Urothelium cell line (cell line): Measurements from ENCODE around the gene OTOP3.

Experiments used
- DNase-seq: peaks from one replicate; pipeline ENCODE4 v3.0.0; 2011; ENCODE audit warnings: low spot score, mixed read lengths
- FAIRE-seq: peaks from 2 replicates; lab custom pipeline; 2011; peaks lifted over from hg19 to GRCh38; lab: Jason Lieb, UNC

Gene OTOP3

GRCh38 chr17:74916851-74917199 is 18.9 kb upstream of the OTOP3 start:
- DNase-seq (no peak), FAIRE-seq (peak; percentile 99)

DNA sequence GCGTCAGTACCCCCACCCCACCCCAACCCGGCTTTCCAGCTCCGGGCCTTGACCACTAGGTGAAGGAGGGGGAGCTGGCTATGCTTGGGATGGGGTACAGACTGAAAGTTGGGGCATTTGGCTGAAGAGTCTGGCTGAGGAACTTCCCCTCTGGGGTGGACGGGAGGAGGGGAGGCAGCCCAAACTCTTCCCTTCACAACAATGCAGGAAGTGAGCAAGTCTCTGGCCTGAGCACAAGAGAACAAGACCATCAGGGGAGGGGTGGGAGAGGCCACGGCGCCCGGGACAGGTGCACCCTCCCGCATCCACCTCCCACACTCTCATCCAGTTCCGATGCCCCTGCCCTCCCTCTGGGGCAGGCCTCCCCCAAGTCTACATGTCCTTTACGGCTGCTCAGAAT is 18.3 kb upstream of the OTOP3 start:
- DNase-seq (no peak), FAIRE-seq (no peak)

- FAIRE-seq (peak; percentile 9), DNase-seq (no peak)
These were observed 16.8 kb upstream of the OTOP3 start for GRCh38 chr17:74918906-74919305.

DNA sequence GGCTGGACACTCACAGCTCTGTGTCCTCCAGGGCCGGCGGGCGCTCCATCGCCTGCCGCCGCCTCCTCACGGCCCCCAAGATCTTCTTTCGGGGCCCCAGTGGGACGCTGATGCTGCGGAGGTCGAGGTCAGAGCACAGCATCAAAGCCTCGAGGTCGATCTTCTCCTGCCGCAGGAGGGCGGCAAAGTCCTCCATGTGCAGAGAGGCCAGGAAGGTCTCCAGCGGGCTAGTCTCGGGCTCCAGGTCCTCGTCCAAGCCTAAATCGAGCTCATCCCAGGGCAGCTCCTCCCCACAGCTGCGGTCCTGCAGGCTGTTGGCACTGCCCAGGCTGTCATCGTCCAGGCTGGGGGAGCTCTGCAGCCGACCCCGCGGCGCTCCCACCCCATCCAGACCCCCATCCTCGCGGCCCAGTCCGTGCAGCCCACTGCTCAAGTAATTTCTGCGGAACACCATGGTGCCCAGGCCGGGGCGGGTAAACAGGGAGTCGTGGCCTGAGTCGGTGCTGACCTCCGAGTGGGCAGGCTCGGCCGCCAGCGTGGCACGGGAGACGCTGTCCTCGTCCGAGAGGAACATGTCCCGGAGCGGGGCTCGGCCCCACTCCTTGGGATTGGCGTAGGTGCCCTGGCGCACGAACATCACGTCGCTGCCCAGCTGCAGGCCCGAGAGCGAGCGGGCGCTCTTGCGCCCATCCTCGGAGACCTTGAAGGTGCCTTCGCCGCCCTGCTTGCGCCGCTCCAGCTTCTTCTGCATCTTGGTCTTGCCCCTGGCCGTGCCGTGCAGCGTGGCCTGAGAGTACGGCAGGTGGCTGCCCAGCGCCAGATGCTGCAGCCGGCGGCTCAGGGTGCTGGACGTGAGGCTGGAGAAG is 16.0 kb upstream of the OTOP3 start:
- DNase-seq (no peak), FAIRE-seq (no peak)

- DNase-seq (no peak), FAIRE-seq (peak; percentile 35)
These were observed 15.4 kb upstream of the OTOP3 start for GRCh38 chr17:74920306-74920620.

- DNase-seq (no peak), FAIRE-seq (peak; percentile 17)
These were observed 15.1 kb upstream of the OTOP3 start for GRCh38 chr17:74920642-74921025.

DNA sequence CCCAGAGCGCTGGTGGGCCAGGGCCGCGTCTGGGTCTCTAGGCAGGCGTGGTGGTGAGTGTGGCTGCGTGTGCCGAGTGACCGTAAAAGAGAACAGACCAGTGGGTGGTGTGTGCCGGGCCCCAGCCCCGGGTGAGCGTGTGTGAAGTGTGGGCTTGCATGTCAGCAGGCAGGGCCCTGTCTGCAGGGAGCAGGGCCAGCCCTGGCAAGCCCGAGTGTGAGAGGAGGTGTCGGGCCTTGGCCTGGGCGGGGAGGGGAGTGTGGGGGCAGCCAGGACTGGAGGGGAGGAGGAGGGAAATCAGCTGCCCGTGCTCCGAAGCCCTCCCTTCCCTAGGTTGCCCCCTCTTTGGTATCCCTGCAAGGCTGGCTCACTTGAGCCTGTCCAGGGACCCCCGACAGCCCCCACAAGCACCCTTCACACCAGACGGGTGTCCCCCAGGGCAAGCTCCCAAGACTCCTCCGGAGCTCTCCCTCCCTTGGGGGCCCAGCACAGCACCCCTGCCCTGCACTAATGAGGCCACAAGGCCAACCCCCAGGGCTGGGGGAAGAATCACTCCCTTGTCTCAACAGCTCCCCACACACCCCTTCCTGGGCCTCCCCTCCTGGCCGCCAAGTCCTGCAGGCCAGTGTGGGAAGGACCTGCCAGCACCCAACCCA is 14.5 kb upstream of the OTOP3 start:
- FAIRE-seq = peak; percentile 32

GRCh38 chr17:74921769-74922168 is 13.9 kb upstream of the OTOP3 start:
- no peak for DNase-seq
- no peak for FAIRE-seq

More for the DNA sequence above, 14.5 kb upstream of the OTOP3 start:
- DNase-seq = no peak

DNA sequence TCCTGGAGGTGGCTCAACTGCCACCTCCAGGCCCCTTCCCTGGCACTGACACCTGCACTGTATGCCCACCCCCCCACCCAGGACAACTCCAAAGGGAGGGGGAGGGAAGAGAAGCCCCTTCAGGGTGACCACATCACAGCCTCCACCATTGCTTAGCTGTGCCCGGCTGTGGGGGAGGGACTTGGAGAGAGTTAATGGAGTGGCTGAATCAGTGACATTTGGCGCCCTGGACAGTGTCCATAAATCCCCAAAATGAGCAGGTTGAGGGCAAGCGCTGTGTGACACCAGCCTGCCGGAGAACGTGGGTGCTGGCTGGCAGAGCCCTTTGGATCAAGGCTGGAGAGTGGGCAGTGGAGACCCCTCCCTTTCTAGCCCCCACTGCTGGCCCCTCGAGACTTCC is 13.5 kb upstream of the OTOP3 start:
- DNase-seq = no peak
- FAIRE-seq = no peak

DNA sequence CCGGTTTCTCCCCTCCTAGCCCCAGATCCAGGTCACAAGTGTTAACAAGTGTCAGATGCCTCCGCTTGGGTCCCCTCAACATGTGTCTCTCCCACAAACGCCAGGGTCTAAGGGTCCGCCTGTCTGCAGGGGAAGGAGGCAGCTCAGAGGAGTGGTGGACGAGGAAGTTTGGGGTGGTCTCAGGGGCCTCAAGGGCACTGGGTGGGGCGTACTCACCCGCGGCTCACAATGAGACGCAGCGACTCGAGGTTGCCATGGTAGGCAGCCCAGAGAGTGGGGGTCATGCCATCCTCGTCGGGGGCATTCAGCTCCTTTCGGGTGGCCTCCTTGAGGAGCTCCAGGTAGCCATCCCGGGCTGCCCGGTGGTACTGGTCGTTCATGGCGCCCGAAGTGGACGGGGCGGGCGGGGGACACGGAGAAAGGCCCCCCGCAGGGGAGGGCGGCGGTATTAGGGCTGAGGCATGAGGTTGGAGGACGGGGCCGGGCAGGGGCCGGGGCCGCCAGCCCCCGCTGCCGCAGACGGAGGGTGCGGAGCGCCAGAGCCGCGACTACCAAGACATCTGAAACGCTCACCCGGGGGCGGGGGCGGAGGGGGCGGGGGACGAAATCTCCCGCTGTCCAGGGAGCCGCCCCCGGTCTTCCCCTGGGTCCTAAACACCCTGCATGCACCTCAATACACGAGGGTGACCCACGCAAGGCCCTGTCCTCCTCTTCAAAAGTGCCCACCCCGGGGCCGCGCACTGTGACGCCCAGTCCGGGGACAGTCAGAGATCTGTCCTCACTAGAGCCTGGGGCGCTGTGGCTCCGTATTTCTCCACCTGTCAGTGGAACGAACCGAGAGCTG is 12.8 kb upstream of the OTOP3 start, which contains the start of gene USH1G:
Gene USH1G (minus strand): TSS at position 562 of the 844 bp plus-strand sequence. CDS start 182 bp downstream, at position 380.
- FAIRE-seq = no peak
- peak; percentile 84 for DNase-seq

DNA sequence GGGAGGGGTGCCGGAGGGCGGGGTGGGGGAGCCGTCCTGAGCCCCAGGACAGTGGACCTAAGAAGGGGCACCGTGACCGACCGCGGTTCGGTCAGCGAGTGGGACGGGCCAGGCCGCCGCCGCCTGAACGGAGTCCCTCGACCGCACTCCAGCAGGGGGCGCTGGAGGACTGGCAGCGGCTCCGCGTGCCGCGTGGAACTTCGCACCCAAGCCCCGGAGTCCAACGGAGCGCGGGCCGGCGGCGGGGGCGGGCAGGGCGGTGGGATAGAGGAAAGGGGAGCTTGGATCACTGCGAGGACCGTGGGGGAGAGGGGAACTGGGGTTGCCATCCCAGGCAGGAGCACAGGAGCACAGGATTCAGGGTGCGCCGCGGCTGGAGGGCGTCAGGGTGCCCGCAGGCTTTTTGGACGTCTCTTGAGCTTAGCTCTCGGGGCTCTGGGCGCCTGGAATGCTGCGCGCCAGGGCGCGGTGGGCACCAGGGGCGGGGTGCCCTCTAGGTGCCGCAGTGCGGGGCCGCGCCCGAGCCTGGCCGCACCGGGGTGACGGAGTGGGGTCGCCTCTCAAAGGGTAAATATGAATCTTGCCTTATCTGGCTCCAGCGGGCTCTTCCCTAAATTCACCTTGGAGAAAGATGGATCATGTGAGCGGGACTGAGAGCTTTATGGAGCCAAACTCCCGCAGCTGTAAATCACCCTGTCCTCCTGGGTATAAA is 12.0 kb upstream of the OTOP3 start:
- peak; percentile 84 for FAIRE-seq
- peak; percentile 90 for DNase-seq

DNA sequence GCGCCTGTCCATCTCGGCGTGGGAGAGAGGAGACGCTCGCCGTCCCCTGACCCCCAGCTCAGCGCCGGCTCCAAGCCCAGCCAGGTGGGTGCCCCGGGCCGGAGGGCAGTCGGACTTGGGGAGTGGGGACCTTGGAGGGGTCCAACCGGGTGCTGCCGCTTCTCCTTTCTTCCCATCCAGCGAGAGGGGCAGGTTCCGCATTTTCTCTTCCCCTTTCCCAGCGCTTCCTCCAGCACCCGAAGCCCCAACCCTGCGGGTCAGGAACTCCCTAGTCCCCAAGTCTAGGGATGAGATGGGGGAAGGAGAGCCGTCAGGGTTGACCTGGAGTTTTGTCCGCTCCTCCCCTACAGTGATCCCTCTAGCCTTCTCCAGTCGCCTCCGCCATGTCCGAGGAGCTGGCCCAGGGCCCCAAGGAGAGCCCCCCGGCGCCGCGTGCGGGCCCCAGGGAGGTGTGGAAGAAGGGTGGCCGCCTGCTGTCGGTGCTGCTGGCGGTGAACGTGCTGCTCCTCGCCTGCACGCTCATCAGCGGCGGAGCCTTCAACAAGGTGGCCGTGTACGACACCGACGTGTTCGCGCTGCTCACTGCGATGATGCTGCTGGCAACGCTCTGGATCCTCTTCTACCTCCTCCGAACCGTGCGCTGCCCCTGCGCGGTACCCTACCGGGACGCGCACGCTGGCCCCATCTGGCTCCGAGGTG is 11.3 kb upstream of the OTOP3 start, which contains the start of gene OTOP2:
Gene OTOP2 (plus strand): TSS at position 24 of the 699 bp plus-strand sequence. CDS start 360 bp downstream, at position 384.
- DNase-seq = no peak
- FAIRE-seq = peak; percentile 68

GRCh38 chr17:74925242-74925641 is 10.5 kb upstream of the OTOP3 start:
- FAIRE-seq (peak; percentile 63), DNase-seq (no peak)

DNA sequence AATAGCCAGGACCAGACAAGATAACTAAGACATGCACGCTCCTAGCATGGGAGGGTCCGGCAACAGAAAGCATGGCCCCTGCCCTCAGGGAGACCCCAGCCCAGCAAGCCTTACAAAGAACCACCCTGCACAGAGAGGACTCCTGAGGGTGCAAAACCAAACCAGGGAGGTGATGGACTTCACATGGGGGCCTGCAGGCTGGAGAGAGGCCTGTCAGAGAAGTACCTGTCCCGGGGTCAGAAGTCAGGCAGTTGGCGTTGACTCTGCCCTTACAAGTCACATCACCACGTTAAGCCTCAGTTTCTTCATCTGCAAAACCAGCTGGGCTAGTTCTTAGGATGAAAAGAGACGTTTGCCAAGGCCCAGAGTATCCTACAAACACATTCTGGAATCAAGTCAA is 6.9 kb upstream of the OTOP3 start:
- FAIRE-seq (no peak), DNase-seq (no peak)

DNA sequence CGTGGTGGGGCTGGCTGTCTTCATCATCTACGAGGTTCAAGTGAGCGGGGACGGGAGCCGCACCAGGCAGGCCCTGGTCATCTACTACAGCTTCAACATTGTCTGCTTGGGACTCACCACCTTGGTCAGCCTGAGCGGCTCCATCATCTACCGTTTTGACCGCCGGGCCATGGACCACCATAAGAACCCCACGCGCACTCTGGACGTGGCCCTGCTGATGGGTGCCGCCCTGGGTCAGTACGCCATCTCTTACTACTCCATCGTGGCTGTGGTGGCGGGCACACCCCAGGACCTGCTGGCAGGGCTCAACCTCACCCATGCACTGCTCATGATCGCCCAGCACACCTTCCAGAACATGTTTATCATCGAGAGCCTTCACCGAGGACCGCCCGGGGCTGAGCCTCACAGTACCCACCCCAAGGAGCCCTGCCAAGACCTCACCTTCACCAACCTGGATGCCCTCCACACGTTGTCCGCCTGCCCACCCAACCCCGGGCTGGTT is 5.1 kb upstream of the OTOP3 start:
- FAIRE-seq (no peak), DNase-seq (no peak)

DNA sequence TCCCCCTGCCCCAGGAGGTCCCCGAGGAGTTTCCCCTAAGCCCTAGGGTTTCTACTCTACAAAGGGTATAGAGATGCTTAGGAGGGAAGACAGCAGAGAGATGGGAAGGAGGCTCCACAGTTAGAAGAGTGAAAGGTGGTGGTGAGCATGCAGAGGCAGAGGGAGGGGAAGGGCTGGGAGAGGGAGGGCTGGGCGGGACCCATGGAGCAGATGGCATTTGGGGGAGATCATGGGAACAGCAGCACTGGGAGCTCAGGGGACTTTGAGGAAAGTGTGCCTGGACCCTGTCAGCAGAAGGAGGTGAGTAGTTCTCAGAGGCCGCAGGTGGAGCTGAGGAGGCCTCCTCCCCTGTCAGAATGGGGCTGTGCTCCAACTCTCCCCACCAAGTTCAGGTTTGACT is 650 bp upstream of the OTOP3 start:
- FAIRE-seq (no peak), DNase-seq (no peak)

DNA sequence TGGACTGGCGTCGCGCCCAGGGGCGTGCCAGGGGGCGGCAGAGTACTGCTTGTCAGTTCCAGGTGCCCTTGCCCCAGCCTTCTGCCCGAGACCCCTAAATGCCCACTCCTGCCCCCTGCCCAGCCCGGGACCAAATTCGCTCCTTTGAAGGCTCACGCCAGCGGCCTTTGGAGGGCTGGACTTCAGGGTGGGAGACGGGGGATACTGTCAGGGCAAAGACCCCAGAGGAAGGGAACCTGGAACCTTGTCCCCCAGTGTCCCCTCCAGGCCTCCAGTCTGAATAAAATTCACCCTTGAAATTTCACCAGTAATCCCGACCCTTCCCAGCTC is 737 bp downstream of the OTOP3 start:
- DNase-seq (no peak), FAIRE-seq (no peak)

DNA sequence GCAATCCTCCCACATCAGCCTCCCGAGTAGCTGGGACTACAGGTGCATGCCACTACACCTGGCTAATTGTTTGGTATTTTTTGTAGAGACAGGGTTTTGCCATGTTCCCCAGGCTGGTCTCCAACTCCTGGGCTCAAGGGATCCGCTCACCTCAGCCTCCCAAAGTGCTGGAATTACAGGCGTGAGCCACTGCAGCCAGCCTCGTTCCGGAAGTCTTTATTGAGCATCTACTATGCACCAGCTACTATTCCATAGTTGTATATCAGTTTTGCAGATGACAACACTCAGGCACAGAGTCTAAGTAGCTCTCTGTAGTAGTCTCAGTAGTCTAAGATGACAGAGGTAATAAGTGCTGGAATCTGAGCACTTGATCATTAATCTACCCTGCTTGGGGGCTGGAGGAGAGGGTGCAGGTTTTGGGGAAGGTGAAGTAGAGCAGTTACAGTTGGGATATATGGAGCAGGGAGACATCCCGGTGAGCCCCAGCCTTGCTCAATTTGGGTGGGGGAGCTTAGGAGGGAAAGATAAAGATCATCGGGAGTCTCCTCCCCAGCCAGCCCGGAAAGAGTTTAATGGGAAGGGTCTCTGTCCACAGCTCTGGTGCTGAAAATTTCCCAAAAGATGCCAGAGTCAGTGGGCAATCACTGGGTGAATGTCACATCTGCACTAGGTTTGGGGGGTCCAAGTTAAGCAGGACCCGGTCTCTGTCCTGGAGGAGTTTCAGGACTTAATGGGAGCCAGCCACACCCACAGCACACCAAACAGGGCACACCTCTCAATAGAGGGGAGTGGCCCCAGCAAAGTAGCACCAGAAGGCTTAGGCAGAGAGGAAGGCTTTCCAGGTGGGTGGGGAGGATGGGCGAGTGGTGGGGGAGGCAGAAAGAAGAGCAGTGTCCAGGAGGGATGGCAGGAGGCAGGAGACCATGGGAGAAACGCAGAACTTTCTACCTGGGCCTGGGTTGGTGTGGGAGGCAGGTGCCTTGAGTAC is 1.7 kb downstream of the OTOP3 start:
- DNase-seq (no peak), FAIRE-seq (no peak)
